ENCODE results near the gene DNAH8.

DNA sequence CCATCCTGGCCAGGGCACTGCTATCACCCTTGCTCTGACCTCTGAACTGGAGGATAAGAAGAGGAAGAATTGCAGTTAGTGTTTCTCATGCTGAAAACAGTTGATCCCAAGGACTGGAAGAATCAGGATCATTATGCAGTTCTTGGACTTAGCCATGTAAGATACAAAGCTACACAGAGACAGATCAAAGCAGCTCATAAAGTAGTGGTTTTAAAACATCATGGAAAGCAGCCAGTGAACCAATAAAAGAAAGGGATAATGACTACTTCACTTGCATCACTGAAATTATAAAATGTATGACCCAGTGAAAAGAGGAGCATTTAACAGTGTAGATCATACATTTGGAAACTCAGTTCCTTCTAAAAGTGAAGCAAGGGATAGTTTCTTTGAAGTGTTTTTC lies 47.7 kb downstream of the DNAH8 start:
- TF ChIP-seq, protein P1, sequence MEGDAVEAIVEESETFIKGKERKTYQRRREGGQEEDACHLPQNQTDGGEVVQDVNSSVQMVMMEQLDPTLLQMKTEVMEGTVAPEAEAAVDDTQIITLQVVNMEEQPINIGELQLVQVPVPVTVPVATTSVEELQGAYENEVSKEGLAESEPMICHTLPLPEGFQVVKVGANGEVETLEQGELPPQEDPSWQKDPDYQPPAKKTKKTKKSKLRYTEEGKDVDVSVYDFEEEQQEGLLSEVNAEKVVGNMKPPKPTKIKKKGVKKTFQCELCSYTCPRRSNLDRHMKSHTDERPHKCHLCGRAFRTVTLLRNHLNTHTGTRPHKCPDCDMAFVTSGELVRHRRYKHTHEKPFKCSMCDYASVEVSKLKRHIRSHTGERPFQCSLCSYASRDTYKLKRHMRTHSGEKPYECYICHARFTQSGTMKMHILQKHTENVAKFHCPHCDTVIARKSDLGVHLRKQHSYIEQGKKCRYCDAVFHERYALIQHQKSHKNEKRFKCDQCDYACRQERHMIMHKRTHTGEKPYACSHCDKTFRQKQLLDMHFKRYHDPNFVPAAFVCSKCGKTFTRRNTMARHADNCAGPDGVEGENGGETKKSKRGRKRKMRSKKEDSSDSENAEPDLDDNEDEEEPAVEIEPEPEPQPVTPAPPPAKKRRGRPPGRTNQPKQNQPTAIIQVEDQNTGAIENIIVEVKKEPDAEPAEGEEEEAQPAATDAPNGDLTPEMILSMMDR (IDR thresholded peaks at IDR 0.05; ENCODE audit: low read depth, low read length): no peak
- no peak for TF ChIP-seq EZH2phosphoT487 (IDR thresholded peaks at IDR 0.05; ENCODE audit: low read depth)

Data from OCI-LY3 (cell line).